Breast epithelium (tissue), 3 donors: ENCODE data around the gene PTPRN2.
"Not testable (repeated sequence)": the region's sequence is repeated elsewhere in the genome, so short reads cannot be mapped to it uniquely, and the experiment has no call there.

Experiments
- CTCF ChIP-seq, 3 donors: fragments of 450-650 bp; IDR thresholded peaks; one replicate each; pipeline ENCODE4 v1.5.1; 2016 to 2017; ENCODE audit warnings: antibody characterized with exemption in 3 of 3, mild to moderate bottlenecking in 3 of 3, moderate library complexity in 3 of 3
- POLR2A ChIP-seq: fragments of 450-650 bp; IDR thresholded peaks from one replicate; pipeline ENCODE4 v1.6.1; 2016; ENCODE audit warnings: antibody characterized with exemption, mild to moderate bottlenecking, moderate library complexity

GRCh38 chr7:157935721-157936120, 651.9 kb downstream of the PTPRN2 start:
- not testable (repeated sequence) for TF ChIP-seq CTCF (IDR thresholded peaks at IDR 0.05); POLR2A
